Esophagus muscularis mucosa (tissue), 4 donors: ENCODE data around the gene PIK3R4.

Source experiments
- CTCF ChIP-seq, 3 experiments: fragments of 200-600 bp in 2 of 3; fragments of 450-650 bp in 1 of 3; sonication (generic) in 2 of 3; IDR thresholded peaks; one replicate each; pipeline ENCODE4 v1.5.1; 2017 to 2019; ENCODE audit warnings: antibody characterized with exemption in 3 of 3, mild to moderate bottlenecking in 2 of 3, moderate library complexity in 1 of 3
- EP300 ChIP-seq: sonication (generic); formaldehyde crosslinking; IDR thresholded peaks from one replicate; pipeline ENCODE4 v1.6.1; 2017; ENCODE audit warnings: antibody characterized with exemption
- POLR2A ChIP-seq: fragments of 450-650 bp; IDR thresholded peaks from one replicate; pipeline ENCODE4 v1.6.1; 2017; ENCODE audit warnings: antibody characterized with exemption, moderate library complexity, mild to moderate bottlenecking, low read depth
- POLR2AphosphoS5 ChIP-seq, 2 donors: sonication (generic); formaldehyde crosslinking; IDR thresholded peaks; one replicate each; pipeline ENCODE4 v1.6.1; 2017; ENCODE audit warnings: antibody characterized with exemption in 2 of 2

DNA sequence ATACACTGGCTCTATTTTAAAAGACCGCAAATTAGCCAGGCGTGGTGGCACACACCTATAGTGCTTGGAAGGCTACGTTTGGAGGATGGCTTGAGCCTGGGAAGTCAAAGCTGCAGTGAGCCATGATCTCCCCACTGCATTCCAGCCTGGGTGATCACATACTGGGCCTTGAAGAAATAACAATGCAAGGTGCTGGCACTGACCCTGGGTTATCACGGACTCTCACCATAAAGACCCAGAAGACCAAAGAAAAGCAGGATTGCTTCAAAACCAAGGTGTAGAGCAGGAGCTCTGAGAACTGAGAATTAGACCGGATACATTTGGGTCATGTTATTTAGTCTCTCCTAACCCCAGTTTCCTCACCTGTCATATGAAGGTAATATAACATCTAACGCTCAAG, 14.8 kb downstream of the PIK3R4 start:
- TF ChIP-seq CTCF (IDR thresholded peaks at IDR 0.05) = no peak
- TF ChIP-seq POLR2AphosphoS5 (IDR thresholded peaks at IDR 0.05) = no peak
- no peak for TF ChIP-seq EP300
- TF ChIP-seq POLR2A = no peak
